Measurements from ENCODE around the gene GSDME.

The GSDME gene

GRCh38 chr7:24769014-24769830 is 12.0 kb upstream of the GSDME start:
- no peak for DNase-seq

- no peak for DNase-seq
These were observed 10.8 kb upstream of the GSDME start for GRCh38 chr7:24767878-24768569.

GRCh38 chr7:24764972-24765744 is 7.9 kb upstream of the GSDME start:
- DNase-seq: no peak

DNA sequence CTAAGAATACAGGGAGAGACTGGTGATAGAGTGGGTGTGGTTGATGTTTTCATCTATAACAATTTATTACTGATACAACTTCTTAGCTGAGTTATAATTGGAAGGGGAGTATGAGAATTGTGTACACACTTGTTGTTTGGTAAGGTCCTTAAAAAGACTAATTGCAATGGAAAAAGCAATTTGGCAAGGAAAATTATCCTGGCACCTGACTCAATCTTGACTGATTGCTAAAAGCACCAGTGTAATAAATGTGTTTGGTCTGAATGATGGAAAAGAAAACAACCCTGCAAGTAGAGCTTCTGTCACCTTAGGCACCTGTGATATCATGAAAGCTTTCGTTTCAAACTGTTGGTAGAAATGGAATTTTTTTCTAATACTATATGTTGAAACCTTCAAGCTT is 6.7 kb upstream of the GSDME start:
- DNase-seq: no peak

GRCh38 chr7:24763303-24763901 is 6.1 kb upstream of the GSDME start:
- no peak for DNase-seq

DNA sequence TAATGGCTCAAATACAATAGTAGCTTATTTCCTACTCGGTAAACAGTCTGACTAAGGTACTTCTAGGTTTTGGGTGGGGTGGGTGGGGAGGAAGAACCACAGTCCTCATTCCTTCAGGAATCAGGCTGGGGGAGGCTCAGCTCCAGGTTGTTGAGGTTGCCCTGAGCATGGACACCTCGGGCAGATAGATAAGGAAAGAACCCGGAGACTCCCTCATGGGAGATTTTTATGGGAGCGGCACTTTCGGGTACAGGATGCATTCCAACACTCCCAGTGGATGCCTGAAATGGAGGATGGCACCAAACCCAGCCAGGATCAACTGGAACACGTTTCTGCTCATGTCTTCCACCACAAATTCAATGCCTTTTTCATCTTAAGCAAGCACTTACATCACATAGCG is 5.5 kb upstream of the GSDME start:
- no peak for DNase-seq

- no peak for DNase-seq
These were observed 3.7 kb upstream of the GSDME start for GRCh38 chr7:24760968-24761367.

- no peak for DNase-seq
These were observed 515 bp downstream of the GSDME start for GRCh38 chr7:24756545-24757352.

DNA sequence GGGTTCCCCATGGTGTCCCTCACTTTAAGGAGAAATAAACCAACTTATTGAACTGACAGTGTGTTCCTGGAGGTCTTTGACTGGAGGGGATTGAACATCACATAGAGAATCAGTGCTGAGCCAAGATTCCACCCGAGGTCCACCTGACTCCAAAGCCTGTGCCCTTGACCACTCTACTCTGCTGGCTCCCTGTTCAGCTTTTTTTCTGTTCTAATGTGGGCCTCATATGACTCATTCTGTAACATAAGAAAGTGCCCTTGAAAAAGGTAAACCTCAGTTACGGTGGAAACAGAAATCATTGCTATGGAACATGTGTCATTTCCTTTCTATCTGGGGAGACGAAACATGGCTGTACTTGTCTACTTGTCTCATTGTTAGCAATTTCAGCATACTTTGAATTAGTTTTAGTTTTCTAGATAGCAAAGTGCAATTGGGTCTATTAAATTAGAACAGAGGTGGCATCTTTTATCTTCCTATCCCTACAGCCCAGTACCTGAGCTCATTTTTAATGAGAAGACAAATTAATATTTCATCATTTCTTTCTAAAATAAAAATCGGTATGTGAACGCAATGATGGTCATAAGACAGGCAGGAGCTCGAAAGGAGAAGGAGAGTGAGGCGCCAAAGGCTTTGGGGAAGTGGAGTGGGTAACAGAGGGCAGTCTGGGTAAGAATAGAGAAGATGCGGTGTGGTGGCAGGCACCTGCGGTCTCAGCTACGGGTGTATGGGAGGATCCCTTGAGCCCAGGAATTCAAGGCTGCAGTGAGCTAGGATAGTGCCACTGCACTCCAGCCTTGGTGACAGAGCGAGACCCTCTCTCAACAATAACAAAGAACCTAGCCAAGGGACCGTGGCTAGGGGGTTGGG is 1.5 kb downstream of the GSDME start:
- no peak for DNase-seq

DNA sequence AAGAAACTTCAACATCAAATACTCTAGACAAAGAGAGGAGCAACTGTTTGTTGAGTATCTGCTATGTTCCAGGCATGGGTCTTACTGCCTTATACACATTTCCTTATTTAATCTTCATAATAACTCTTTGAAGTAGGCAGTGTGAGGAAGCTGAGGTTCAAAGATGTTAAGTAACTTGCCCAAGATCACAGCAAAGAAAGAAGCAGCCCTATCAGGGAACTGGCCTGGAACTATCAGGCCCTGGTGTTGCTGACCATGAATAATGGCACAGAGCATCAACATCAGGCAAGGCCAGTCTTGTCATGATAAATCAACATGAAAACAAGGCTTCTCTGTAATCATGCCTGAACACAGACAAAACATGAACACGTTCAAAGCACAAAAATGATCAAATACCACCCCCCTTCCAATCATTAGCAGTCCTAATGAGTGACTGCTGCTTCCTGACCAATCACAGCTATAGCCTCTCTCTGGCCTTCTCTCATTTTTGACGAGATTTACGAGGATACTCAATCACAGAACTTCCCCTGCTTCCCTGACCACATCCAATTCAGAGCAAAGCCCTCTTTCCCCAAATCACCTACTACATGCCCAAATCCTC is 2.3 kb downstream of the GSDME start:
- DNase-seq: no peak

DNA sequence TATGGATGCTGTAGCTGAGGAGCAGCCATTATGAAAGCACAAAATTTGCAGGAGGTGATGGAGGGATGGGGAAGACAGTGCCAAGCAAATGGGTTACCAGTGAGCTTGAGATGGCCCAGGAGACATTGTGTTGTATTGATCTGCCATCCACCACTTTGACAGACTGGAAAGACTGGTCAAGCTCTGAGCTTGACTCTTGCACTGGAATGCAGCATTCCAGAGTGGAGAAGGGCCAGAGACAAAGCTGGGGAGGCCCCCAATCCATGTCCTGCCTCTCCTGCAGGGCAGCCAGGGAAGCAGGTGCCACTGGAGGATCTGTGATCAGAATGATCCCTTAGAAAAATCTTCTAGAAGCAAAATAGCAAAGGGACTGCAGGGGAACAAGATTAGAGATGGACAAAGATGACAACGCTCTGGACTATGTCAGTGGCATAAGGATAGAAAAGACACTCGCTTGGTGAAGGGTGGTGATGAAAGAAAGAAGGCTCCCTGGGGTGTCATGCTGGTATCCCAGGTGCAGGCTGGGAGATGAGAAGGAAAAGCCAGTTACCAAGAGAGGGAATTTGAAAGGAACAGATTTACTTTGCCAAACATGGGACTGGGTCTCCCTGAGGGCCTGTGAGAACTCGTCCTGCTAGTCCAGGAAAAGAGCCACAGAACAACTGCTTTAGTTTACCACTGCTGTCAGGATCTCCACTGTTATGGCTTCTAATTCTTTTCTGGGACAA is 5.0 kb downstream of the GSDME start:
- no peak for DNase-seq

GRCh38 chr7:24751484-24751883 is 5.8 kb downstream of the GSDME start:
- DNase-seq: no peak

GRCh38 chr7:24750441-24751055 is 6.7 kb downstream of the GSDME start:
- no peak for DNase-seq

GRCh38 chr7:24748521-24748920 is 8.7 kb downstream of the GSDME start:
- no peak for DNase-seq

- DNase-seq: no peak
These were observed 11.9 kb downstream of the GSDME start for GRCh38 chr7:24745355-24745754.

GRCh38 chr7:24743471-24743870 is 13.8 kb downstream of the GSDME start:
- no peak for DNase-seq

- DNase-seq: no peak
These were observed 14.6 kb downstream of the GSDME start for GRCh38 chr7:24742506-24743162.

- no peak for DNase-seq
These were observed 15.4 kb downstream of the GSDME start for GRCh38 chr7:24741679-24742505.

Data from activated naive CD4-positive, alpha-beta T cell (primary cell).